Measurements from ENCODE around the gene DICER1. TPM values are rescaled to one million over a fixed set of nuclear protein-coding genes. Genes with fewer than 3 reads are reported as not detected.
"Not testable (repeated sequence)": the region's sequence is repeated elsewhere in the genome, so short reads cannot be mapped to it uniquely, and the experiment has no call there.

DICER1 gene, protein sequence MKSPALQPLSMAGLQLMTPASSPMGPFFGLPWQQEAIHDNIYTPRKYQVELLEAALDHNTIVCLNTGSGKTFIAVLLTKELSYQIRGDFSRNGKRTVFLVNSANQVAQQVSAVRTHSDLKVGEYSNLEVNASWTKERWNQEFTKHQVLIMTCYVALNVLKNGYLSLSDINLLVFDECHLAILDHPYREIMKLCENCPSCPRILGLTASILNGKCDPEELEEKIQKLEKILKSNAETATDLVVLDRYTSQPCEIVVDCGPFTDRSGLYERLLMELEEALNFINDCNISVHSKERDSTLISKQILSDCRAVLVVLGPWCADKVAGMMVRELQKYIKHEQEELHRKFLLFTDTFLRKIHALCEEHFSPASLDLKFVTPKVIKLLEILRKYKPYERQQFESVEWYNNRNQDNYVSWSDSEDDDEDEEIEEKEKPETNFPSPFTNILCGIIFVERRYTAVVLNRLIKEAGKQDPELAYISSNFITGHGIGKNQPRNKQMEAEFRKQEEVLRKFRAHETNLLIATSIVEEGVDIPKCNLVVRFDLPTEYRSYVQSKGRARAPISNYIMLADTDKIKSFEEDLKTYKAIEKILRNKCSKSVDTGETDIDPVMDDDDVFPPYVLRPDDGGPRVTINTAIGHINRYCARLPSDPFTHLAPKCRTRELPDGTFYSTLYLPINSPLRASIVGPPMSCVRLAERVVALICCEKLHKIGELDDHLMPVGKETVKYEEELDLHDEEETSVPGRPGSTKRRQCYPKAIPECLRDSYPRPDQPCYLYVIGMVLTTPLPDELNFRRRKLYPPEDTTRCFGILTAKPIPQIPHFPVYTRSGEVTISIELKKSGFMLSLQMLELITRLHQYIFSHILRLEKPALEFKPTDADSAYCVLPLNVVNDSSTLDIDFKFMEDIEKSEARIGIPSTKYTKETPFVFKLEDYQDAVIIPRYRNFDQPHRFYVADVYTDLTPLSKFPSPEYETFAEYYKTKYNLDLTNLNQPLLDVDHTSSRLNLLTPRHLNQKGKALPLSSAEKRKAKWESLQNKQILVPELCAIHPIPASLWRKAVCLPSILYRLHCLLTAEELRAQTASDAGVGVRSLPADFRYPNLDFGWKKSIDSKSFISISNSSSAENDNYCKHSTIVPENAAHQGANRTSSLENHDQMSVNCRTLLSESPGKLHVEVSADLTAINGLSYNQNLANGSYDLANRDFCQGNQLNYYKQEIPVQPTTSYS (N-terminal part only)
- total RNA-seq: 146 TPM
- 15.4 TPM for polyA plus RNA-seq

DNA sequence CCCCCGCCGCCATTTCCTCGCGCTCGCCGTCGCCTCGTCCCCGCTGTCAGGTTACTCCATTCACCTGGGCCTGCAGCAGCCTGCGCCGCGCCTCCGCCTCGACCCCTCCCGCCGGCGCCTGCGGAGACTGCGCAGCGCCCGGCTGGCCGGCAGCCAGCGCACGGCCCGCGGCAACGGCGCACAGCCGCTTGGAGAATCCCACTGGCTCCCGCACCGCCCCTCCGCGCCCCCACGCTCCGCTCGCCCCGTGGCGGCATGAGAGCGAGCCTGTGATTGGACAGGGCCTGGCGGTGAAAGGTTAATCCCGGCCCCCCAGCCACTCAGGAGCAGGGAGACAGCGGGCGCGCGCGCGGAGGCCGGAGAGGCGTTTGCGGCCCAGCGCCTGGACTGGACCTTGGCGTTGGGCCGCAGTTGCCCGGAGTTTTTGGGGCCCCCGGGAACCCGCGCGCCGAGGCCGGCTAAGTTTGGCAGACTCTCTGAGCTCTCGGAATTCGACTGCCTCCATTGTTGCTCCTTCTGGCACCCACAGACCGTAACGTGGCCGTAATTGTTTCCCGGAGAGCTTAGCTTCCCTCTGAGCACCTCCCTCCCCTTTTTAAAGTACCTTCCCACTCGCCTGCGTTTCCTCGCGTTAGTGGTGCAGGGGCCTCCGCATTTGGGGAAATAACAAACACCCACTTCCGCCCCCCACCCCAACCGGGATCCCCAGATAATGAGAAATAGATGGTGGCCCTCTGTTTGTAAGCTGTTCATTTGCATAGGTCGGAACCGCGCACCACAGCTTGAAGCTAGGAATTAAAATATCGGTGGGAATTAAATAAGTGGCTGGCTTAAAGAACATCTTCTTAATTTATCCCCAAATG is at the start of gene DICER1:
TSS of gene DICER1 (minus strand) at position 203 of the 863 bp plus-strand sequence. CDS start 24,071 bp downstream, outside the sequence.
- H3K36me3 ChIP-seq (ENCODE audit: insufficient read depth): no peaks in the 10 kb centered on the region
- H3K4me1 ChIP-seq (ENCODE audit: insufficient read depth): no peaks in the 10 kb centered on the region
- DNase-seq (ENCODE audit: extremely low spot score): peak; percentile 88
- H3K4me3 ChIP-seq (ENCODE audit: low read depth, low read length): peak within 1 kb of the TSS; percentile 74
- H3K27ac ChIP-seq (ENCODE audit: low read depth): peak within 1 kb of the TSS; percentile 94
- WGBS: under 1% methylated on average over 77 of the region's 77 CpGs

DNA sequence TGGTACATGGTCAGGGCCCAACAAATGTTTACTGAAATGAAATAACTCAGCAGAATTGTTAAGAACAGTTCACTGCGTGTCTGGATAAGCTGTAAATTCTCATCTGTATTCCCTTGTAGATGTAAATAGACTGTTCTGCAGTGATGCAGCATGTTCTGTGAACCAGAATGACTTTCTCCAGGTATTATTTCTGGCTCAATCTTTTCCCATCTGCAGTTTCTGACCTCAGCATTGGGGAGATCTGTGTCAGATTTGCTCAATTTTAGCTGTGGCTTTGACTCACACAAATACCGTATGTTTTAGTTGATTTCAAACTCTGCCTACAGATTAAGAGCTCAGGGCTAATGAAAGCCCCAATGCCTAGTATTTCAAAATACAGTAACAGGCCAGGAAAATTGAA is 49.2 kb upstream of the DICER1 start:
- Histone ChIP-seq H3K4me1 (ENCODE audit: insufficient read depth) (no peaks in the 10 kb centered on the region), H3K36me3 (ENCODE audit: insufficient read depth) (peaks cover 4% of the 10 kb centered on the region), H3K4me3 (ENCODE audit: low read depth, low read length) (no peak overlapping the region), H3K27ac (ENCODE audit: low read depth) (no peak overlapping the region)
- WGBS: 64% methylated on average over 2 of the region's 2 CpGs
- no peak for DNase-seq (ENCODE audit: extremely low spot score)

DNA sequence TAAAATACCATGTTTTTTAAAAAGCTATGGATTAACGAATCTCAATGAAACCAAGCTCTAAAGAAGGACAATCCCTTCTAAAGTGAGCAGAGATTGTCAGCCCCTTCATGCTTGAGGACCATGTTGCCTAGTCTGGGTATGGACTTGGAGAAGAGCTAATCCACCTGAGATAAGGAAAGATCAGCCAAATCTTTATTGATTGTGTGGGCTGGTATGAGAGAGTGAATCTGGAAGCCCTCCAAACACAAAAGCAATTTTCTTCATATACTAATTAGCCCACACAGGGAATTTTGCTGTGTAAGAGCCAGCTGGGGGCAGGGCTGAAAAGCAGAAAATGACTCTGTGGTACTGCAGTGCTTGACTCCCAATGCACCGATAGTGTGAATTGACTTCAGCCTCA is 47.4 kb upstream of the DICER1 start:
- 87% methylated on average over 2 of the region's 2 CpGs for WGBS
- no peak for DNase-seq (ENCODE audit: extremely low spot score)
- peaks cover 4% of the 10 kb centered on the region for H3K36me3 ChIP-seq (ENCODE audit: insufficient read depth)
- H3K4me3 ChIP-seq (ENCODE audit: low read depth, low read length): no peak overlapping the region
- H3K4me1 ChIP-seq (ENCODE audit: insufficient read depth): no peaks in the 10 kb centered on the region
- no peak overlapping the region for H3K27ac ChIP-seq (ENCODE audit: low read depth)

DNA sequence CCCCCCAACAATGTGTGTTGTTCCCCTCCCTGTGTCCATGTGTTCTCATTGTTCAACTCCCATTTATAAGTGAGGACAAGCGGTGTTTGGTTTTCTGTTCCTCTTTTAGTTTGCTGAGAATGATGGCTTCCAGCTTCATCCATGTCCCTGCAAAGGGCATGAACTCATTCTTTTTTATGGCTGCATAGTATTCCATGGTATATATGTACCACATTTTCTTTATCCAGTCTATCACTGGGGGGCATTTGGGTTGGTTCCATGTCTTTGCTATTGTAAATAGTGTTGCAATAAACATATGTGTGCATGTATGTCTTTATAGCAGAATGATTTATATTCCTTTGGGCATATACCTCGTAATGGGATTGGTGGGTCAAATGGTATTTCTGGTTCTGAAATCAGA is 44.4 kb upstream of the DICER1 start:
- not testable (repeated sequence) for H3K27ac ChIP-seq (ENCODE audit: low read depth); H3K4me3 ChIP-seq (ENCODE audit: low read depth, low read length); DNase-seq (ENCODE audit: extremely low spot score); H3K36me3 ChIP-seq (ENCODE audit: insufficient read depth); H3K4me1 ChIP-seq (ENCODE audit: insufficient read depth)
- 96% methylated on average over 2 of the region's 2 CpGs for WGBS

DNA sequence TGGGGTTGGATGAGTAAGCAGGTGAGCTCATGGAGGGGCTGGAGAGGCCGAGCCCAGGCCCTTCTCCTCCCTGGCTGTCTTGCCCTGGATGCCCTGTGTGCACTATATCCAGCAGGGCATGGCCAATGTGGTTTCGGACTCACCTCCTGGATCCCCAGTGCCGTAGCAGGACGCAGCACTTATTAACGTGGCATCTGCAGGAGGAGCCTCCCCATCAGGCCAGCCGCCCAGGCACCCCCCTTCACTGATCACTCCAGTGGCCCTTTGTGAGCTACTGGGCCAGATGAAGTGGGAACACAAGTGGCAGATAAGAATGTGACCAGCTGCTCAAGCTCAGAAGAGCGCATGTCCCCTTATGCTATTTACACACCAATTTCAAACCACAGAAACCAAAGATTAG is 43.1 kb upstream of the DICER1 start:
- no peak overlapping the region for H3K27ac ChIP-seq (ENCODE audit: low read depth)
- no peak for DNase-seq (ENCODE audit: extremely low spot score)
- H3K4me1 ChIP-seq (ENCODE audit: insufficient read depth): no peaks in the 10 kb centered on the region
- H3K36me3 ChIP-seq (ENCODE audit: insufficient read depth): peaks cover 4% of the 10 kb centered on the region
- WGBS: 89% methylated on average over 7 of the region's 7 CpGs
- H3K4me3 ChIP-seq (ENCODE audit: low read depth, low read length): no peak overlapping the region

DNA sequence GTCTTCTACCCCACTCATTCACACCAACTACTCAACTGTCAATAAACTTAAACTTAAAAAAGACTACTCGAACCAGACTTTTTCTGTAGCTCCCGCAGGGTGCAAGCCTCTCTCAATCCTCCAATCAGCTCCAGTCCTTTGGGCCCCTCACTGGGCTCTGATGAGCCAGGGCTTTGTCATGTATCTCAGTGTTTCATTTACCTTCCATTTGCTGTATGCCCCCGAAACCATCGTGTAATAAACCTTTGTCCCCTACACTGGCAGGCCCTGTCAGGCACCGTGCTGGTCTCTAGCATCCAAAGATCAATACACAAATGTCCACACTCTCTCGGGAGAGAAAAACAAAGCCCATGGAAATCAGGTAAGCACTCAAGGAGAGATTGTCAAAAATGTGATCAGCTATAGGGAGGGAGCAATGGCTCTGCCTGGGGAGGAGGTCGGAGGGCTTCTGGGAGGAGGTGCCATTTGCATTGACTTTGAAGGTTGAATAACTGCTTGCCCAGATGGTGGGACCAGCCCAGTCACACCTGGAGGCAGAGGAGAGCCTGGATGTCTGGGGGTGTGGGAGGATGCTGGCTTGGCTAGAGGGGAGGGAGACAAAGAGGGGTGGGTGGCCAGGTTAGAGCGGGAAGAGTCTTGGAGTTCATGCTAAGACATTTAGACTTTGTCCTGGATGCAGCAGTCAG is 42.1 kb upstream of the DICER1 start:
- H3K36me3 ChIP-seq (ENCODE audit: insufficient read depth): peaks cover 4% of the 10 kb centered on the region
- H3K4me1 ChIP-seq (ENCODE audit: insufficient read depth): no peaks in the 10 kb centered on the region
- no peak overlapping the region for H3K4me3 ChIP-seq (ENCODE audit: low read depth, low read length)
- 81% methylated on average over 8 of the region's 8 CpGs for WGBS
- no peak for DNase-seq (ENCODE audit: extremely low spot score)
- no peak overlapping the region for H3K27ac ChIP-seq (ENCODE audit: low read depth)

DNA sequence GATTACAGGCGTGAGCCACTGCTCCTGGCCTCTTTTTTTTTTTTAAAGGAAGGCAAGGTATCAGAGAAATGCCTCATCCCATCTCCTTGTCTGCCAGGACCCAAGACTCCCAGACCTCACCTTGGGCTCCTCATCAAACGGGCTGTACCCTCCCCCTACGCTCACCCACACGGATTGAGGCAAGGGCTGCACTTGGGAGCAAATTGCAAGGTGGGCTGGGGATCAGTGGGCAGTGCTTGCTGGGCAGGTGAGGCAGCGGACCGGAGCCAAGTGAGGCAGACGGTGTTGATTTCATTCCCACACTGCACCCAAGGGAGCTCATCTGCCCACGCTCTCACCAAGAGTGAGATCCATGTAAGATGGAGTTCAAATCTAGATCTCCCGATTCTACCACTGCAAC is 41.0 kb upstream of the DICER1 start:
- Histone ChIP-seq H3K27ac (ENCODE audit: low read depth) (no peak overlapping the region), H3K4me1 (ENCODE audit: insufficient read depth) (no peaks in the 10 kb centered on the region), H3K4me3 (ENCODE audit: low read depth, low read length) (no peak overlapping the region), H3K36me3 (ENCODE audit: insufficient read depth) (no peaks in the 10 kb centered on the region)
- no peak for DNase-seq (ENCODE audit: extremely low spot score)
- 89% methylated on average over 9 of the region's 9 CpGs for WGBS

DNA sequence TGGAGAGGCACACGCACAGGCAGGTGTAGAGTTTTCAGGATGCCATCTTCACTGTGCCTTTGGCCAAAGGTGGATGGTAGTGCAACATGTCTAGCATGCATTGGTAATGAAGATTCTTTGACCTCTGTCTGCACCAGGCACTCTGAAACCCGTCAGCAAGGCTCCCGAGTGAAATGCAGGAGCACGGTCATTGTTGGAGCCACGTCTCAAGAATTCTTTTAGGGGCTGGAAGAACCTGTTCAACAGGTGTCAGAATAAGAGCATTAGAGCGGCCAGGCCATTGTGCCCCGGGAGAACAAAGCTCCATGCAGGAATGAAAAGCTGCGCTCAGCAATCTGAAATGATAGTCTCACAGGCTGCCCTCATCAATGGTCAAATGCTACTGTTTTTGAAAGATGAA is 40.2 kb upstream of the DICER1 start:
- peak; percentile 65 for DNase-seq (ENCODE audit: extremely low spot score)
- Histone ChIP-seq H3K27ac (ENCODE audit: low read depth) (no peak overlapping the region), H3K36me3 (ENCODE audit: insufficient read depth) (no peaks in the 10 kb centered on the region), H3K4me1 (ENCODE audit: insufficient read depth) (no peaks in the 10 kb centered on the region), H3K4me3 (ENCODE audit: low read depth, low read length) (no peak overlapping the region)
- WGBS: 76% methylated on average over 8 of the region's 8 CpGs

DNA sequence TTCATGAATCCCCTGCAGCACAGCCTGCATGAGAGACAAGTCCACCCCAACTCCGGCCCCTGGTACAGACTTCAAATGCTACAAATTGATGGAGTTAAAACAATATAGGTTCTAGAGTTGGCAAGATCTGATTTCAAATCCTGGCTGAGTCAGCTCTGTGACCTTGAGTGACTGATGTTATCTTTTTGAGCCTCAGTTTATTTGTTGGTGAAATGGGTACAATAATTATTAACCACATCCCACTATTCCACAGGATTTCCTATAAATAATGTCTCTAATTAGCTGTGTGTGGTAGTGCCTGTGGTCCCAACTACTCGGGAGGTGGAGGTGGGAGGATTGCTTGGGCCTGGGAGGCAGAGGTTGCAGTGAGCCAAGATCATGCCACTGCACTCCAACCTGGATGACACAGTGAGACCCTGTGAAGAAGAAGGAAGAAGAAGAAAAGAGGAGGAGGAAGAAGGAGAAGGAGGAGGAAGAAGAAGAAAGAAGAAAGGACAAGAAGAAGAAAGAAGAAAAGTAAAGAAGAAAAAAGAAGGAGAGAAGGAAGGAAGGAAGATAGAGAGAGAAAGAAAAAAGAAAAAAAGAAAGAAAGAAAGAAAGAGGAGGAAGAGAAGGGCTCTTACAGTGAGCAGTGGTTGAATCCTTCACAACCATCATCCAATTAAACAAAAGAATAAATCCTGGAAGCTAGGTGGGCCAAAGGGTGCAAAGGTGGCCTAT is 39.7 kb upstream of the DICER1 start:
- no peaks in the 10 kb centered on the region for H3K4me1 ChIP-seq (ENCODE audit: insufficient read depth)
- H3K4me3 ChIP-seq (ENCODE audit: low read depth, low read length): no peak overlapping the region
- H3K36me3 ChIP-seq (ENCODE audit: insufficient read depth): no peaks in the 10 kb centered on the region
- no peak for DNase-seq (ENCODE audit: extremely low spot score)
- no peak overlapping the region for H3K27ac ChIP-seq (ENCODE audit: low read depth)
- 90% methylated on average over 2 of the region's 2 CpGs for WGBS

DNA sequence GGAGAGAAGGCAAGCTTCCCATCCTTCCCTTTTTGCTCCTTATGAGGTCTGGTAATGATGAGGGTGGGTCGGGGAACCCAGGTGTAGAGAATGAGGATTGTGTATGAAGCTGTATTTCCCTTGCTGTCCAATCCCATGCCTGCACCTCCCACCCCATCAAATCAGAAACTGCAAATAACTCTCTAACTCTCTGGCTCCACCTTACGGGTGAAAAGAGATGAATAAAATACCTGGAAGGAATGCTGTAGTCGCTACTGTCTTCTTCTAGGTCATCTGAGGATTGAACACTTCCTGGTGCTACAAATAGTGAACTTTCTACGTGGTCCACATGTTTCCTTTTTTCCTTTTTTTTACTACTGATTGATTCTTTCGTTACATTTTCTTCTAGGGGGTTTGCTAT is 38.9 kb upstream of the DICER1 start:
- WGBS: 64% methylated on average over 5 of the region's 5 CpGs
- DNase-seq (ENCODE audit: extremely low spot score): no peak
- Histone ChIP-seq H3K27ac (ENCODE audit: low read depth) (no peak overlapping the region), H3K4me3 (ENCODE audit: low read depth, low read length) (no peak overlapping the region), H3K36me3 (ENCODE audit: insufficient read depth) (no peaks in the 10 kb centered on the region), H3K4me1 (ENCODE audit: insufficient read depth) (no peaks in the 10 kb centered on the region)

DNA sequence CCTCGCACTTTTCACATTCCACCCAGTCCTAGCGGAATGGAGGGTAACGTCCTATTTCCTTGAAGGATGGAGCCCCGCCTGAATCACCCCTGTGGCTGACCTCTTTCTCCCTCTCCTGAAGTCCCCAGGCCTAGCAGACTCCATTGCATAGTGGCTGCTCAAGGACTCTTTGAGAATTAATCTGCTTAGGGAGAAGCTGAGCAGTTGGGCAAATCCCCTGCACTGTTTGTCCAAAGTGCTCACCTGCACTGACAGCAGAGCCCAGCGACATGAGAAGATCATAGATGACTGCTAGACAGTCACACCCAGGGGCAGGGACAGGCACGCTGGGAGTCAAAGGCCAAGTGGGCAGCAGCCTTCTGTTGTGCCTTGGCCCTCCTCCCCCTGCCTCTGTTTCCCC is 37.7 kb upstream of the DICER1 start:
- no peak overlapping the region for H3K4me3 ChIP-seq (ENCODE audit: low read depth, low read length)
- no peaks in the 10 kb centered on the region for H3K4me1 ChIP-seq (ENCODE audit: insufficient read depth)
- 96% methylated on average over 6 of the region's 6 CpGs for WGBS
- H3K27ac ChIP-seq (ENCODE audit: low read depth): no peak overlapping the region
- DNase-seq (ENCODE audit: extremely low spot score): no peak
- H3K36me3 ChIP-seq (ENCODE audit: insufficient read depth): no peaks in the 10 kb centered on the region

DNA sequence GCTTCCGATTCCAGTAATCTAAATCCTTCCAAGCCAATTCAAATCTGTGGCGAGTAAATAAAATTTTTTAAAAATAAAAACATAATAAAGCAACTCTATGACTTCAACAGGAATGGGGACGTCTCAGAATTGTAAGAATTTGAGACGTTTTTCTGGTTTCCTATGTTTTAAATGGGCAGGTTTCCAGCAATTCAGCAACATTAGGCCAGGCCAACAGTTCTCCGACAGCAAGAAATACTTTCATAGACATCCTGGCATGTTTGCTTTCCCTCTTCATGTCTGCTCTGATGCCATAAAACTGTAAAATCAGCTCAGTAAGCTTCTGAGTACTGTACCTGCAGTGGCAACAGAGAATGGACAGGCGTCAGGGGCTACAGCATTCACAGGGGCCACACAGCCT is 35.8 kb upstream of the DICER1 start:
- 75% methylated on average over 6 of the region's 6 CpGs for WGBS
- Histone ChIP-seq H3K36me3 (ENCODE audit: insufficient read depth) (no peaks in the 10 kb centered on the region), H3K4me3 (ENCODE audit: low read depth, low read length) (no peak overlapping the region), H3K27ac (ENCODE audit: low read depth) (no peak overlapping the region), H3K4me1 (ENCODE audit: insufficient read depth) (no peaks in the 10 kb centered on the region)
- no peak for DNase-seq (ENCODE audit: extremely low spot score)

Measured in urinary bladder (tissue), 4 donors.